WTC11 (cell line): ENCODE measurements around the gene MAGEA3. TPM values are rescaled to one million over a fixed set of nuclear protein-coding genes. Genes with fewer than 3 reads are reported as not detected.
"Not testable (repeated sequence)": the region's sequence is repeated elsewhere in the genome, so short reads cannot be mapped to it uniquely, and the experiment has no call there.

Experiments used
- ATAC-seq: fragments of 200-7000 bp; cut with Tn5 transposase; 2 replicates; pipeline ENCODE4 v1.10.0; 2021; ENCODE audit warnings: mild to moderate bottlenecking, moderate library complexity
- CTCF ChIA-PET: fragments of 300-600 bp; sonication (Branson Sonifier 250); formaldehyde crosslinking; loops from one replicate; lab custom pipeline; 2021; ENCODE audit warnings: antibody characterized with exemption; lab: Charles Lee
- POLR2A ChIA-PET: fragments of 350-600 bp; sonication (Branson Sonifier 250); formaldehyde crosslinking; loops from one replicate; lab custom pipeline; 2021; ENCODE audit warnings: antibody characterized with exemption; lab: Charles Lee
- DNase-seq: peaks from one replicate; pipeline ENCODE4 v3.0.0; 2021; ENCODE audit warnings: low spot score
- H3K27ac Mint-ChIP-seq: 2 replicates; pipeline ENCODE4 v1.8.0; 2021; ENCODE audit warnings: mixed read lengths
- H3K27me3 Mint-ChIP-seq: 2 replicates; pipeline ENCODE4 v1.8.0; 2021; ENCODE audit warnings: low read depth, mild to moderate bottlenecking, moderate library complexity, mixed read lengths
- H3K36me3 Mint-ChIP-seq: 2 replicates; pipeline ENCODE4 v1.8.0; 2021; ENCODE audit warnings: mixed read lengths
- H3K4me1 Mint-ChIP-seq: 2 replicates; pipeline ENCODE4 v1.8.0; 2022; ENCODE audit warnings: mixed read lengths
- H3K4me3 Mint-ChIP-seq: 2 replicates; pipeline ENCODE4 v1.8.0; 2021; ENCODE audit warnings: mild to moderate bottlenecking, moderate library complexity, mixed read lengths
- H3K9me3 Mint-ChIP-seq: 2 replicates; pipeline ENCODE4 v1.8.0; 2021; ENCODE audit warnings: mixed read lengths
- ETV6 ChIP-seq: sonication (generic); formaldehyde crosslinking; IDR thresholded peaks from 2 replicates; pipeline ENCODE4 v1.8.1; 2022; ENCODE audit warnings: mild to moderate bottlenecking, missing genetic modification reagents
- HMGA2 ChIP-seq: fragments of 250-450 bp; sonication (Bioruptor Pico); IDR thresholded peaks from 2 replicates; pipeline ENCODE4 v1.4.0; 2021; ENCODE audit warnings: mild to moderate bottlenecking, moderate library complexity
- PRRX2 ChIP-seq: fragments of 250-450 bp; sonication (Bioruptor Pico); IDR thresholded peaks from 2 replicates; pipeline ENCODE4 v1.8.0; 2021; ENCODE audit warnings: mild to moderate bottlenecking
- SMAD3 ChIP-seq: sonication (generic); formaldehyde crosslinking; IDR thresholded peaks from 2 replicates; pipeline ENCODE4 v1.8.0; 2022; ENCODE audit warnings: missing genetic modification reagents, mild to moderate bottlenecking, borderline replicate concordance
- TCF7 ChIP-seq: sonication (generic); formaldehyde crosslinking; IDR thresholded peaks from 2 replicates; pipeline ENCODE4 v1.8.0; 2022; ENCODE audit warnings: mild to moderate bottlenecking, low read depth, missing genetic modification reagents, moderate library complexity
- TEAD4 ChIP-seq: sonication (generic); formaldehyde crosslinking; IDR thresholded peaks from 2 replicates; pipeline ENCODE4 v1.8.0; 2022; ENCODE audit warnings: mild to moderate bottlenecking, missing genetic modification reagents
- ZNF121 ChIP-seq: sonication (generic); formaldehyde crosslinking; IDR thresholded peaks from 2 replicates; pipeline ENCODE4 v1.8.0; 2023; ENCODE audit warnings: missing genetic modification reagents
- total RNA-seq: library from RNA; stranded (reverse); gene quantifications from 3 replicates; pipeline ENCODE4 v1.2.3, GENCODE V29; 2021
- TF ChIP-seq, protein P1 (sequence below): sonication (generic); formaldehyde crosslinking; IDR thresholded peaks from 2 replicates; pipeline ENCODE4 v1.8.1; 2023; ENCODE audit warnings: mild to moderate bottlenecking, missing genetic modification reagents, borderline replicate concordance
- TF ChIP-seq, protein P2 (sequence below): sonication (generic); formaldehyde crosslinking; IDR thresholded peaks from 2 replicates; pipeline ENCODE4 v1.8.0; 2023; ENCODE audit warnings: missing genetic modification reagents
- TF ChIP-seq, protein P3 (sequence below): fragments of 200-600 bp; IDR thresholded peaks from 2 replicates; pipeline ENCODE4 v1.8.0; 2022; ENCODE audit warnings: antibody characterized with exemption
- TF ChIP-seq, protein P4 (sequence below): sonication (generic); formaldehyde crosslinking; IDR thresholded peaks from 2 replicates; pipeline ENCODE4 v1.8.1; 2023; ENCODE audit warnings: mild to moderate bottlenecking, missing genetic modification reagents
- TF ChIP-seq, protein P5 (sequence below): sonication (generic); formaldehyde crosslinking; IDR thresholded peaks from 2 replicates; pipeline ENCODE4 v1.8.1; 2023; ENCODE audit warnings: mild to moderate bottlenecking, missing genetic modification reagents, moderate library complexity
- TF ChIP-seq, protein P6 (sequence below): sonication (generic); formaldehyde crosslinking; IDR thresholded peaks from 2 replicates; pipeline ENCODE4 v1.8.0; 2023; ENCODE audit warnings: missing genetic modification reagents, mild to moderate bottlenecking, borderline replicate concordance
- TF ChIP-seq, protein P7 (sequence below): sonication (generic); formaldehyde crosslinking; IDR thresholded peaks from 2 replicates; pipeline ENCODE4 v1.8.1; 2022; ENCODE audit warnings: mild to moderate bottlenecking, missing genetic modification reagents, moderate library complexity, borderline replicate concordance
- TF ChIP-seq, protein P8 (sequence below): sonication (generic); formaldehyde crosslinking; IDR thresholded peaks from 2 replicates; pipeline ENCODE4 v1.8.1; 2022; ENCODE audit warnings: mild to moderate bottlenecking, moderate library complexity, missing genetic modification reagents
- TF ChIP-seq, protein P9 (sequence below): sonication (generic); formaldehyde crosslinking; IDR thresholded peaks from 2 replicates; pipeline ENCODE4 v1.8.0; 2022; ENCODE audit warnings: mild to moderate bottlenecking, missing genetic modification reagents
- TF ChIP-seq, protein P10 (sequence below): sonication (generic); formaldehyde crosslinking; IDR thresholded peaks from 2 replicates; pipeline ENCODE4 v1.8.1; 2023; ENCODE audit warnings: mild to moderate bottlenecking, missing genetic modification reagents, moderate library complexity

MAGEA3 gene
- total RNA-seq, 1 experiment from 2014 or later = 1.8 TPM

DNA sequence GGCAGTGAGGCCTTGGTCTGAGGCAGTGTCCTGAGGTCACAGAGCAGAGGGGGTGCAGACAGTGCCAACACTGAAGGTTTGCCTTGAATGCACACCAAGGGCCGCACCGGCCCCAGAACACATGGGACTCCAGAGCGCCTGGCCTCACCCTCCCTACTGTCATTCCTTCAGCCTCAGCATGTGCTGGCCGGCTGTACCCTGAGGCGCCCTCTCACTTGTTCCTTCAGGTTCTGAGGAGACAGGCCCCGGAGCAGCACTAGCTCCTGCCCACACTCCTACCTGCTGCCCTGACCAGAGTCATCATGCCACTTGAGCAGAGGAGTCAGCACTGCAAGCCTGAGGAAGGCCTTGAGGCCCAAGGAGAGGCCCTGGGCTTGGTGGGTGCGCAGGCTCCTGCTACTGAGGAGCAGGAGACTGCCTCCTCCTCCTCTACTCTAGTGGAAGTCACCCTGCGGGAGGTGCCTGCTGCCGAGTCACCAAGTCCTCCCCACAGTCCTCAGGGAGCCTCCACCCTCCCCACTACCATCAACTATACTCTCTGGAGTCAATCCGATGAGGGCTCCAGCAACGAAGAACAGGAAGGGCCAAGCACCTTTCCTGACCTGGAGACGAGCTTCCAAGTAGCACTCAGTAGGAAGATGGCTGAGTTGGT lies 37.4 kb downstream of the MAGEA3 start:
- POLR2A ChIA-PET = no interaction called here
- no peak overlapping the region for H3K4me3 Mint-ChIP-seq
- CTCF ChIA-PET = interaction anchor here (1.0 kb wide), 1 partner anchor 94 kb away, joined by 3 read pairs; no protein-coding TSS in a partner anchor
- no peak overlapping the region for H3K27ac Mint-ChIP-seq
- no peaks in the 10 kb centered on the region for H3K9me3 Mint-ChIP-seq
- no peaks in the 10 kb centered on the region for H3K4me1 Mint-ChIP-seq
- TF ChIP-seq PRRX2 (no peak), ETV6 (CRISPR knock-in tag) (no peak), HMGA2 (no peak), SMAD3 (CRISPR knock-in tag) (no peak), TCF7 (CRISPR knock-in tag) (no peak), TEAD4 (CRISPR knock-in tag) (no peak), ZNF121 (CRISPR knock-in tag) (no peak)
- TF ChIP-seq, protein P1, sequence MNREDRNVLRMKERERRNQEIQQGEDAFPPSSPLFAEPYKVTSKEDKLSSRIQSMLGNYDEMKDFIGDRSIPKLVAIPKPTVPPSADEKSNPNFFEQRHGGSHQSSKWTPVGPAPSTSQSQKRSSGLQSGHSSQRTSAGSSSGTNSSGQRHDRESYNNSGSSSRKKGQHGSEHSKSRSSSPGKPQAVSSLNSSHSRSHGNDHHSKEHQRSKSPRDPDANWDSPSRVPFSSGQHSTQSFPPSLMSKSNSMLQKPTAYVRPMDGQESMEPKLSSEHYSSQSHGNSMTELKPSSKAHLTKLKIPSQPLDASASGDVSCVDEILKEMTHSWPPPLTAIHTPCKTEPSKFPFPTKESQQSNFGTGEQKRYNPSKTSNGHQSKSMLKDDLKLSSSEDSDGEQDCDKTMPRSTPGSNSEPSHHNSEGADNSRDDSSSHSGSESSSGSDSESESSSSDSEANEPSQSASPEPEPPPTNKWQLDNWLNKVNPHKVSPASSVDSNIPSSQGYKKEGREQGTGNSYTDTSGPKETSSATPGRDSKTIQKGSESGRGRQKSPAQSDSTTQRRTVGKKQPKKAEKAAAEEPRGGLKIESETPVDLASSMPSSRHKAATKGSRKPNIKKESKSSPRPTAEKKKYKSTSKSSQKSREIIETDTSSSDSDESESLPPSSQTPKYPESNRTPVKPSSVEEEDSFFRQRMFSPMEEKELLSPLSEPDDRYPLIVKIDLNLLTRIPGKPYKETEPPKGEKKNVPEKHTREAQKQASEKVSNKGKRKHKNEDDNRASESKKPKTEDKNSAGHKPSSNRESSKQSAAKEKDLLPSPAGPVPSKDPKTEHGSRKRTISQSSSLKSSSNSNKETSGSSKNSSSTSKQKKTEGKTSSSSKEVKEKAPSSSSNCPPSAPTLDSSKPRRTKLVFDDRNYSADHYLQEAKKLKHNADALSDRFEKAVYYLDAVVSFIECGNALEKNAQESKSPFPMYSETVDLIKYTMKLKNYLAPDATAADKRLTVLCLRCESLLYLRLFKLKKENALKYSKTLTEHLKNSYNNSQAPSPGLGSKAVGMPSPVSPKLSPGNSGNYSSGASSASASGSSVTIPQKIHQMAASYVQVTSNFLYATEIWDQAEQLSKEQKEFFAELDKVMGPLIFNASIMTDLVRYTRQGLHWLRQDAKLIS (CRISPR knock-in tag) = no peak
- TF ChIP-seq, protein P2, sequence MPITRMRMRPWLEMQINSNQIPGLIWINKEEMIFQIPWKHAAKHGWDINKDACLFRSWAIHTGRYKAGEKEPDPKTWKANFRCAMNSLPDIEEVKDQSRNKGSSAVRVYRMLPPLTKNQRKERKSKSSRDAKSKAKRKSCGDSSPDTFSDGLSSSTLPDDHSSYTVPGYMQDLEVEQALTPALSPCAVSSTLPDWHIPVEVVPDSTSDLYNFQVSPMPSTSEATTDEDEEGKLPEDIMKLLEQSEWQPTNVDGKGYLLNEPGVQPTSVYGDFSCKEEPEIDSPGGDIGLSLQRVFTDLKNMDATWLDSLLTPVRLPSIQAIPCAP (CRISPR knock-in tag) = no peak
- TF ChIP-seq, protein P3, sequence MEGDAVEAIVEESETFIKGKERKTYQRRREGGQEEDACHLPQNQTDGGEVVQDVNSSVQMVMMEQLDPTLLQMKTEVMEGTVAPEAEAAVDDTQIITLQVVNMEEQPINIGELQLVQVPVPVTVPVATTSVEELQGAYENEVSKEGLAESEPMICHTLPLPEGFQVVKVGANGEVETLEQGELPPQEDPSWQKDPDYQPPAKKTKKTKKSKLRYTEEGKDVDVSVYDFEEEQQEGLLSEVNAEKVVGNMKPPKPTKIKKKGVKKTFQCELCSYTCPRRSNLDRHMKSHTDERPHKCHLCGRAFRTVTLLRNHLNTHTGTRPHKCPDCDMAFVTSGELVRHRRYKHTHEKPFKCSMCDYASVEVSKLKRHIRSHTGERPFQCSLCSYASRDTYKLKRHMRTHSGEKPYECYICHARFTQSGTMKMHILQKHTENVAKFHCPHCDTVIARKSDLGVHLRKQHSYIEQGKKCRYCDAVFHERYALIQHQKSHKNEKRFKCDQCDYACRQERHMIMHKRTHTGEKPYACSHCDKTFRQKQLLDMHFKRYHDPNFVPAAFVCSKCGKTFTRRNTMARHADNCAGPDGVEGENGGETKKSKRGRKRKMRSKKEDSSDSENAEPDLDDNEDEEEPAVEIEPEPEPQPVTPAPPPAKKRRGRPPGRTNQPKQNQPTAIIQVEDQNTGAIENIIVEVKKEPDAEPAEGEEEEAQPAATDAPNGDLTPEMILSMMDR = no peak
- TF ChIP-seq, protein P4, sequence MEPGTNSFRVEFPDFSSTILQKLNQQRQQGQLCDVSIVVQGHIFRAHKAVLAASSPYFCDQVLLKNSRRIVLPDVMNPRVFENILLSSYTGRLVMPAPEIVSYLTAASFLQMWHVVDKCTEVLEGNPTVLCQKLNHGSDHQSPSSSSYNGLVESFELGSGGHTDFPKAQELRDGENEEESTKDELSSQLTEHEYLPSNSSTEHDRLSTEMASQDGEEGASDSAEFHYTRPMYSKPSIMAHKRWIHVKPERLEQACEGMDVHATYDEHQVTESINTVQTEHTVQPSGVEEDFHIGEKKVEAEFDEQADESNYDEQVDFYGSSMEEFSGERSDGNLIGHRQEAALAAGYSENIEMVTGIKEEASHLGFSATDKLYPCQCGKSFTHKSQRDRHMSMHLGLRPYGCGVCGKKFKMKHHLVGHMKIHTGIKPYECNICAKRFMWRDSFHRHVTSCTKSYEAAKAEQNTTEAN (CRISPR knock-in tag) = no peak
- TF ChIP-seq, protein P5, sequence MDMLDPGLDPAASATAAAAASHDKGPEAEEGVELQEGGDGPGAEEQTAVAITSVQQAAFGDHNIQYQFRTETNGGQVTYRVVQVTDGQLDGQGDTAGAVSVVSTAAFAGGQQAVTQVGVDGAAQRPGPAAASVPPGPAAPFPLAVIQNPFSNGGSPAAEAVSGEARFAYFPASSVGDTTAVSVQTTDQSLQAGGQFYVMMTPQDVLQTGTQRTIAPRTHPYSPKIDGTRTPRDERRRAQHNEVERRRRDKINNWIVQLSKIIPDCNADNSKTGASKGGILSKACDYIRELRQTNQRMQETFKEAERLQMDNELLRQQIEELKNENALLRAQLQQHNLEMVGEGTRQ = no peak
- TF ChIP-seq, protein P6, sequence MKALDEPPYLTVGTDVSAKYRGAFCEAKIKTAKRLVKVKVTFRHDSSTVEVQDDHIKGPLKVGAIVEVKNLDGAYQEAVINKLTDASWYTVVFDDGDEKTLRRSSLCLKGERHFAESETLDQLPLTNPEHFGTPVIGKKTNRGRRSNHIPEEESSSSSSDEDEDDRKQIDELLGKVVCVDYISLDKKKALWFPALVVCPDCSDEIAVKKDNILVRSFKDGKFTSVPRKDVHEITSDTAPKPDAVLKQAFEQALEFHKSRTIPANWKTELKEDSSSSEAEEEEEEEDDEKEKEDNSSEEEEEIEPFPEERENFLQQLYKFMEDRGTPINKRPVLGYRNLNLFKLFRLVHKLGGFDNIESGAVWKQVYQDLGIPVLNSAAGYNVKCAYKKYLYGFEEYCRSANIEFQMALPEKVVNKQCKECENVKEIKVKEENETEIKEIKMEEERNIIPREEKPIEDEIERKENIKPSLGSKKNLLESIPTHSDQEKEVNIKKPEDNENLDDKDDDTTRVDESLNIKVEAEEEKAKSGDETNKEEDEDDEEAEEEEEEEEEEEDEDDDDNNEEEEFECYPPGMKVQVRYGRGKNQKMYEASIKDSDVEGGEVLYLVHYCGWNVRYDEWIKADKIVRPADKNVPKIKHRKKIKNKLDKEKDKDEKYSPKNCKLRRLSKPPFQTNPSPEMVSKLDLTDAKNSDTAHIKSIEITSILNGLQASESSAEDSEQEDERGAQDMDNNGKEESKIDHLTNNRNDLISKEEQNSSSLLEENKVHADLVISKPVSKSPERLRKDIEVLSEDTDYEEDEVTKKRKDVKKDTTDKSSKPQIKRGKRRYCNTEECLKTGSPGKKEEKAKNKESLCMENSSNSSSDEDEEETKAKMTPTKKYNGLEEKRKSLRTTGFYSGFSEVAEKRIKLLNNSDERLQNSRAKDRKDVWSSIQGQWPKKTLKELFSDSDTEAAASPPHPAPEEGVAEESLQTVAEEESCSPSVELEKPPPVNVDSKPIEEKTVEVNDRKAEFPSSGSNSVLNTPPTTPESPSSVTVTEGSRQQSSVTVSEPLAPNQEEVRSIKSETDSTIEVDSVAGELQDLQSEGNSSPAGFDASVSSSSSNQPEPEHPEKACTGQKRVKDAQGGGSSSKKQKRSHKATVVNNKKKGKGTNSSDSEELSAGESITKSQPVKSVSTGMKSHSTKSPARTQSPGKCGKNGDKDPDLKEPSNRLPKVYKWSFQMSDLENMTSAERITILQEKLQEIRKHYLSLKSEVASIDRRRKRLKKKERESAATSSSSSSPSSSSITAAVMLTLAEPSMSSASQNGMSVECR = no peak
- TF ChIP-seq, protein P7, sequence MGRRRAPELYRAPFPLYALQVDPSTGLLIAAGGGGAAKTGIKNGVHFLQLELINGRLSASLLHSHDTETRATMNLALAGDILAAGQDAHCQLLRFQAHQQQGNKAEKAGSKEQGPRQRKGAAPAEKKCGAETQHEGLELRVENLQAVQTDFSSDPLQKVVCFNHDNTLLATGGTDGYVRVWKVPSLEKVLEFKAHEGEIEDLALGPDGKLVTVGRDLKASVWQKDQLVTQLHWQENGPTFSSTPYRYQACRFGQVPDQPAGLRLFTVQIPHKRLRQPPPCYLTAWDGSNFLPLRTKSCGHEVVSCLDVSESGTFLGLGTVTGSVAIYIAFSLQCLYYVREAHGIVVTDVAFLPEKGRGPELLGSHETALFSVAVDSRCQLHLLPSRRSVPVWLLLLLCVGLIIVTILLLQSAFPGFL (CRISPR knock-in tag) = no peak
- TF ChIP-seq, protein P8, sequence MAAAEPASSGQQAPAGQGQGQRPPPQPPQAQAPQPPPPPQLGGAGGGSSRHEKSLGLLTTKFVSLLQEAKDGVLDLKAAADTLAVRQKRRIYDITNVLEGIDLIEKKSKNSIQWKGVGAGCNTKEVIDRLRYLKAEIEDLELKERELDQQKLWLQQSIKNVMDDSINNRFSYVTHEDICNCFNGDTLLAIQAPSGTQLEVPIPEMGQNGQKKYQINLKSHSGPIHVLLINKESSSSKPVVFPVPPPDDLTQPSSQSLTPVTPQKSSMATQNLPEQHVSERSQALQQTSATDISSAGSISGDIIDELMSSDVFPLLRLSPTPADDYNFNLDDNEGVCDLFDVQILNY = no peak
- TF ChIP-seq, protein P9, sequence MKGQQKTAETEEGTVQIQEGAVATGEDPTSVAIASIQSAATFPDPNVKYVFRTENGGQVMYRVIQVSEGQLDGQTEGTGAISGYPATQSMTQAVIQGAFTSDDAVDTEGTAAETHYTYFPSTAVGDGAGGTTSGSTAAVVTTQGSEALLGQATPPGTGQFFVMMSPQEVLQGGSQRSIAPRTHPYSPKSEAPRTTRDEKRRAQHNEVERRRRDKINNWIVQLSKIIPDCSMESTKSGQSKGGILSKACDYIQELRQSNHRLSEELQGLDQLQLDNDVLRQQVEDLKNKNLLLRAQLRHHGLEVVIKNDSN (CRISPR knock-in tag) = no peak
- TF ChIP-seq, protein P10, sequence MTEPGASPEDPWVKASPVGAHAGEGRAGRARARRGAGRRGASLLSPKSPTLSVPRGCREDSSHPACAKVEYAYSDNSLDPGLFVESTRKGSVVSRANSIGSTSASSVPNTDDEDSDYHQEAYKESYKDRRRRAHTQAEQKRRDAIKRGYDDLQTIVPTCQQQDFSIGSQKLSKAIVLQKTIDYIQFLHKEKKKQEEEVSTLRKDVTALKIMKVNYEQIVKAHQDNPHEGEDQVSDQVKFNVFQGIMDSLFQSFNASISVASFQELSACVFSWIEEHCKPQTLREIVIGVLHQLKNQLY = no peak
- TF ChIP-seq, all 79 proteins: peak for 0
- Mint-ChIP-seq H3K27me3 (peaks cover 22% of the 10 kb centered on the region), H3K36me3 (no peaks in the 10 kb centered on the region)
- no peak for ATAC-seq
- DNase-seq = no peak

DNA sequence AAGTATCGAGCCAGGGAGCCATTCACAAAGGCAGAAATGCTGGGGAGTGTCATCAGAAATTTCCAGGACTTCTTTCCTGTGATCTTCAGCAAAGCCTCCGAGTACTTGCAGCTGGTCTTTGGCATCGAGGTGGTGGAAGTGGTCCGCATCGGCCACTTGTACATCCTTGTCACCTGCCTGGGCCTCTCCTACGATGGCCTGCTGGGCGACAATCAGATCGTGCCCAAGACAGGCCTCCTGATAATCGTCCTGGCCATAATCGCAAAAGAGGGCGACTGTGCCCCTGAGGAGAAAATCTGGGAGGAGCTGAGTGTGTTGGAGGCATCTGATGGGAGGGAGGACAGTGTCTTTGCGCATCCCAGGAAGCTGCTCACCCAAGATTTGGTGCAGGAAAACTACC lies 37.9 kb downstream of the MAGEA3 start:
- CTCF ChIA-PET = interaction anchor here (1.0 kb wide), 1 partner anchor 94 kb away, joined by 3 read pairs; no protein-coding TSS in a partner anchor
- H3K27ac Mint-ChIP-seq, ATAC-seq: not testable (repeated sequence)

More for the DNA sequence above, 37.9 kb downstream of the MAGEA3 start:
- peaks cover 20% of the 10 kb centered on the region for H3K27me3 Mint-ChIP-seq
- DNase-seq, H3K4me3 Mint-ChIP-seq, POLR2A ChIA-PET, H3K36me3 Mint-ChIP-seq, H3K4me1 Mint-ChIP-seq, H3K9me3 Mint-ChIP-seq: not testable (repeated sequence)
